Heart left ventricle (tissue), 13 donors: Measurements from ENCODE around the gene NEMP2.

Source experiments
- POLR2A ChIP-seq, 2 donors: fragments of 450-650 bp; IDR thresholded peaks; one replicate each; pipeline ENCODE4 v1.6.1; 2017; ENCODE audit warnings: antibody characterized with exemption in 2 of 2, mild to moderate bottlenecking in 2 of 2, moderate library complexity in 2 of 2
- TF ChIP-seq, protein P1 (sequence below), 12 donors: fragments of 200-600 bp; sonication (generic) in 4 of 12; IDR thresholded peaks; one replicate each; pipeline versions ENCODE4 v1.5.0 to v1.8.0; 2018 to 2022; ENCODE audit warnings: antibody characterized with exemption in 12 of 12, mild to moderate bottlenecking in 5 of 12
- donor health status: ischemic (EF 13 %, LVEDD 7.1; RV severe dilation, severe dysfunction).
- donor health status: DM: no; HTN: yes; CAD: no.
- donor health status: DM: no; HTN: no; CAD: no.
- donor health status: ischemic (EF 25% LVEDD 6.9; RV normal size, moderate dysfunction).
- donor health status: ischemic (EF 25% LVEDD 5.7; RV mildly dilated, moderate dysfunction).
- donor health status: ischemic (EF 35%, LVEDD 5.7; RV mildly dilated, moderate dysfunction).
- donor health status: nonischemic (EF 11% LVEDD 7.7; RV severe dilation, severe dysfunction).
- donor health status: DM: yes; HTN: yes; CAD: no.
- donor health status: PGD.
- donor health status: ischemic (EF 29% LVEDD 5.4; RV normal size, mild dysfunction).
- donor health status: nonischemic (EF 23%, LVEDD 6.1; RV moderate dilation, normal function).

- TF ChIP-seq, protein P1, sequence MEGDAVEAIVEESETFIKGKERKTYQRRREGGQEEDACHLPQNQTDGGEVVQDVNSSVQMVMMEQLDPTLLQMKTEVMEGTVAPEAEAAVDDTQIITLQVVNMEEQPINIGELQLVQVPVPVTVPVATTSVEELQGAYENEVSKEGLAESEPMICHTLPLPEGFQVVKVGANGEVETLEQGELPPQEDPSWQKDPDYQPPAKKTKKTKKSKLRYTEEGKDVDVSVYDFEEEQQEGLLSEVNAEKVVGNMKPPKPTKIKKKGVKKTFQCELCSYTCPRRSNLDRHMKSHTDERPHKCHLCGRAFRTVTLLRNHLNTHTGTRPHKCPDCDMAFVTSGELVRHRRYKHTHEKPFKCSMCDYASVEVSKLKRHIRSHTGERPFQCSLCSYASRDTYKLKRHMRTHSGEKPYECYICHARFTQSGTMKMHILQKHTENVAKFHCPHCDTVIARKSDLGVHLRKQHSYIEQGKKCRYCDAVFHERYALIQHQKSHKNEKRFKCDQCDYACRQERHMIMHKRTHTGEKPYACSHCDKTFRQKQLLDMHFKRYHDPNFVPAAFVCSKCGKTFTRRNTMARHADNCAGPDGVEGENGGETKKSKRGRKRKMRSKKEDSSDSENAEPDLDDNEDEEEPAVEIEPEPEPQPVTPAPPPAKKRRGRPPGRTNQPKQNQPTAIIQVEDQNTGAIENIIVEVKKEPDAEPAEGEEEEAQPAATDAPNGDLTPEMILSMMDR (IDR thresholded peaks at IDR 0.05), result no peak
- TF ChIP-seq POLR2A (IDR thresholded peaks at IDR 0.05), result no peak
Observed at GRCh38 chr2:190460487-190460886, 74.0 kb downstream of the NEMP2 start.
